HG02763 (cell line): ENCODE data around the gene SOWAHD.
"Not testable (repeated sequence)": the region's sequence is repeated elsewhere in the genome, so short reads cannot be mapped to it uniquely, and the experiment has no call there.

Experiments
- ATAC-seq: cut with Tn5 transposase; IDR thresholded peaks from one replicate; pipeline ENCODE4 v1.9.1; 2021; ENCODE audit warnings: mild to moderate bottlenecking, moderate library complexity; ENCODE audit not compliant: unreplicated experiment

SOWAHD gene

GRCh38 chrX:119757979-119758730 lies at the start of gene SOWAHD:
Gene SOWAHD (plus strand): TSS chrX:119758588. CDS start chrX:119758668, 80 bp downstream.
- ATAC-seq = no peak

GRCh38 chrX:119708936-119709335 lies 49.5 kb upstream of the SOWAHD start:
- ATAC-seq = no peak

GRCh38 chrX:119709630-119710029 lies 48.8 kb upstream of the SOWAHD start:
- ATAC-seq = no peak

GRCh38 chrX:119721487-119721886 lies 36.9 kb upstream of the SOWAHD start:
- no peak for ATAC-seq

GRCh38 chrX:119721926-119722325 lies 36.5 kb upstream of the SOWAHD start:
- no peak for ATAC-seq

GRCh38 chrX:119726900-119727555 lies 31.4 kb upstream of the SOWAHD start:
- no peak for ATAC-seq

GRCh38 chrX:119728487-119728886 lies 29.9 kb upstream of the SOWAHD start:
- no peak for ATAC-seq

- no peak for ATAC-seq
Measured at GRCh38 chrX:119729408-119730201, 28.8 kb upstream of the SOWAHD start.

GRCh38 chrX:119734897-119735339 lies 23.5 kb upstream of the SOWAHD start:
- no peak for ATAC-seq

- no peak for ATAC-seq
Measured at GRCh38 chrX:119735467-119735866, 22.9 kb upstream of the SOWAHD start.

- ATAC-seq = no peak
Measured at GRCh38 chrX:119736206-119736764, 22.1 kb upstream of the SOWAHD start.

GRCh38 chrX:119738742-119739141 lies 19.6 kb upstream of the SOWAHD start:
- ATAC-seq = no peak

- ATAC-seq = no peak
Measured at GRCh38 chrX:119745283-119745848, 13.0 kb upstream of the SOWAHD start.

GRCh38 chrX:119750131-119750530 lies 8.3 kb upstream of the SOWAHD start:
- ATAC-seq = not testable (repeated sequence)

- not testable (repeated sequence) for ATAC-seq
Measured at GRCh38 chrX:119750751-119751150, 7.6 kb upstream of the SOWAHD start.

- ATAC-seq = no peak
Measured at GRCh38 chrX:119753001-119753400, 5.4 kb upstream of the SOWAHD start.

- ATAC-seq = no peak
Measured at GRCh38 chrX:119753639-119754257, 4.6 kb upstream of the SOWAHD start.

- ATAC-seq = peak; percentile 79
Measured at GRCh38 chrX:119755981-119756533, 2.3 kb upstream of the SOWAHD start.

- no peak for ATAC-seq
Measured at GRCh38 chrX:119756926-119757635, 1.3 kb upstream of the SOWAHD start.

- no peak for ATAC-seq
Measured at GRCh38 chrX:119757646-119757978, 776 bp upstream of the SOWAHD start.
